ENCODE measurements around the gene LILRB3.
"Not testable (repeated sequence)": the region's sequence is repeated elsewhere in the genome, so short reads cannot be mapped to it uniquely, and the experiment has no call there.

Gene LILRB3

DNA sequence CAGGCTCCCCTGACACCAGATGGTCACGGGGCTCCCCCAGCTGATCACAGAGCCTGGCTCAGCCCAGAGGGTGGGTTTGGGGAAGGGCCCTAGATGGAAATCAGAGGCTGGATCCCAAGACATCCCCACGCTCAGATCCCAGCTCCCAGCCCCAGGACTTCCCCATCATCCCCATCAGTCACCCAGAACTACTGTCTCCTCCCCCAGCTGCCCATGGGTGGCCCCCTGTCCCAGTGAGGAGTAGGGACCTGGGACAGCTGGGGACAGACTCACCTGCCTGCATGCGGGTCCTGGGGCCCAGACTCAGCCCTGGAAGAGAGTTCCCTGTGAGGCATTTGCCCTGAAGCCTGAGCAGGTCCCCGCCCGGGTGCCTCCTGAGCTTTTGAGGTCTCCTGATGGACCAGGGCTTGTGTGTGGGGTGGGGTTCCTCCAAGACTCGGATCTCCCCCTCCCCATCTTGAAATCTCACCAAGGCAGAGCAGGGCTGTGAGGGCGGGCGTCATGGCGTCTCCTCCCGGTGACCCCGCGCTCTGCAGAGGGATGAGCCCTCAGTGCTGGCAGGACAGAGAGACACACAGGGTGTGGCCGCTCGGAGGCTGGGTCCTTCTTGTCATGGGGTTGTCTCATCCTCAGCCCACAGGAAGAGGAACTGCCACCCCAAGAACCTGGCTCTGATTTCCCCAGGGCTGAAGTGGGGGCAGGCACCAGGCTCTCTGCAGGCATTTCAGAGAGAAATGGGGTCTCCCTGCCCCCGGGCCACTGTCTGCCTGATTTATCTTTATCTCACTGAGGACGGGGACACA, at the start of gene LILRB3:
LILRB3 (minus strand) TSS at position 534 of the 803 bp plus-strand sequence; CDS start at position 503, 31 bp downstream.
- in situ Hi-C loops (cut with MboI; ENCODE audit: low sequenced_read_pairs) = not testable (repeated sequence)

DNA sequence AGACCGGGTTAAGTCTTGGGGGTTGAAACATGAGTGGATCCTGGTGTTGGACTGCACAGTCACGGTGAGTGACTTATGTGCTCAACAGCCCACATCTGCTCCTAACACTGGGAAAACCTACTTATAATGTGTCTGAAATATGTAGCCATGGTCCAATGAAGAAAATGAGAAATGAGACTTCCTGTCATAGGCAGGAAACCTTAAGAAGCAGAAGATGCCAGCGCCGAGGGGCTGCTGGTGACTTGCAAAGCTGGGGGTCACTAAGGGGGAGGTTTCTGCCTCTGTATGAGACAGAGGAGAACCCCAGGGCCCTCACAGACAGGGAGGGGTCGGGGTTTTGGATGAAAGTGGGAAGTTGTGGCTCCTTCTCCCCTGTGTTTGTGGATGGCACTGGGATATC, 49.4 kb upstream of the LILRB3 start:
- in situ Hi-C loops (cut with MboI; ENCODE audit: low sequenced_read_pairs) = not testable (repeated sequence)

DNA sequence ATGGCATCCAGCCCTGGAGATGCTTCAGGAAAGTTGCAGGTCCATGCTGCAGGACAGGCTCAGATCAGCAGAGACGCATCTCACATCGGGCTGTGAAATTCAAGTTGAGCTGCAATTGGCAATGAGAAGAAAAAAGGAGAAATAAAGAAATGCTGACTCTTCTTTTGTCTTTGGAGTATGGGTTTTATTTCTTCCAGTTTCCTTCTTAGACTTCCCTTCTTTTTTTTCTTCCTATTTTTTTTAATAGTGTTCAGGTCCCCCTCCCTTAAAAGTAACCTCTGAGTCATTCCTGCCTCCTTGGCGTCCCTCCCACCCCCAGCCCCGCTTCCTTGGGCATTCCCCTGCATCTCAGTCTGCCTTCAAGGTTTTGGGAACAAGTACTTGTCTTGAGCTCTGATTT, 48.8 kb upstream of the LILRB3 start:
- in situ Hi-C loops (cut with MboI; ENCODE audit: low sequenced_read_pairs) = not testable (repeated sequence)

DNA sequence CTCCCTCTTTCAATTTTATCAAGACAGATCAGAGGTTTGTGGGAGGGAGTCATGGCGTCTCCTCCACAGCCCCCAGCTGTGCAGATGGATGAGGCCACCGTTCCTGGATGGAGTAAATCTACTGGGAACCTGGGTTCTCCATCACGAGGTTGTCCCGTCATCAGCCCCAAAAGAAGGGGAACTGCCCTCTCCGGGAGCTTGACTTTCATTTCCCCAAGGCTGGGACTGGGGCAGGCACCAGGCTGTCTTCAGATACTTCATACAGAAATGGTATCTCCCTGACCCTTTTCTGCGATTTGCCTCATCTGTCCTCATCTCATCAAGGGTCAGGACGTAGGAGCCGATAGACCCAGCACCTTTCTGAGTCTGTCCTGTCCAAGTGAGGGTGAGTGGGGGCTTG, 48.3 kb upstream of the LILRB3 start:
- in situ Hi-C loops (cut with MboI; ENCODE audit: low sequenced_read_pairs) = no loop called here

DNA sequence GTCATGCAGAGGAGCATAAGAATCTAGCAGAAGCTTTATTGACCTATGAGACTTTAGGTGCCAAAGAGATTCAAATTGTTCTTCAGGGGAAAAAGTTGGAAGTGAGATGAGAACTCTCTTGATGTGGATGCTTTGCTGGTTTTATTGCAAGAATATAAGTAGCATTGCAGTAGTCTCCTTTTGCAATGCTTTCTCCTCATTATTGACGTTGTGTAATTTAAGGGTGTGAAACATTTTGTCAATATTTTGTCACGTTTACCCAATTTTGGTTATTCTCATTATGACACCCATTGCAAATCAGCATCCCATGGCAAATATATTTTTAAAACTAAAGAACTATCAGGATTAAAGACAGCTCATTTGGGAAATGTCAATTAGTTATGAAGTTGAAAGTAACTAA, 46.1 kb upstream of the LILRB3 start:
- in situ Hi-C loops (cut with MboI; ENCODE audit: low sequenced_read_pairs) = no loop called here

DNA sequence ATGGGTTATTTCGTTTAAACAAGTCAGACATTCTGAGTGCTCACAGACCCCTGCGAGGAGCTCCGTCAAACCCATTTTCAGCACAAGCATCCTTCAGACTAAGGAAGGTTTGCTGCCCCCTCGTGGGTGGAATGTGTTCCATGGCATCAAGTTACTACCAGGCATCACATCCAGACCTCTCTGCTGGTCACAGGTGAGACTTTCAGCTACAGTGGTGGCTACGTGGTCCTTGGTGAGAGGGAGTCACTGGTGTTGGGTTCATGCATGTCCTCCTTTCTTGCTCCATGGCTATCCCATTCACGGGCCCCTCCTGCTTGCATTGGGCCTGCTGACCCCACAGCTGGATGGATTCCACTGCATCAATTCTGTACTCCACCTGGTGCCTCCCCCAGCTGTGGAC, 43.3 kb upstream of the LILRB3 start:
- in situ Hi-C loops (cut with MboI; ENCODE audit: low sequenced_read_pairs) = no loop called here

DNA sequence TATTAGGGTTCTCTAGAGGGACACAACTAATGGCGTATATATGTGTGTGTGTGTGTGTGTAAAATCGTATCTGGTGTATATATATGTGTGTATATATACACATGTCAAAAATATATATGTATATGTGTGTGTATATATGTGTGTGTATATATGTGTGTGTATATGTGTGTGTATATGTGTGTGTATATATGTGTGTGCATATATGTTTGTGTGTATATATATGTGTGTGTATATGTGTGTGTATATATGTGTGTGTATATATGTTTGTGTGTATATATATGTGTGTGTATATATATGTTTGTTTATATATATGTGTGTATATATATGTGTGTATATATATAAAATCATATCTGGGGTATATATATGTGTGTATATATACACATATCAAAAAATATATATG, 39.7 kb upstream of the LILRB3 start:
- in situ Hi-C loops (cut with MboI; ENCODE audit: low sequenced_read_pairs) = no loop called here

DNA sequence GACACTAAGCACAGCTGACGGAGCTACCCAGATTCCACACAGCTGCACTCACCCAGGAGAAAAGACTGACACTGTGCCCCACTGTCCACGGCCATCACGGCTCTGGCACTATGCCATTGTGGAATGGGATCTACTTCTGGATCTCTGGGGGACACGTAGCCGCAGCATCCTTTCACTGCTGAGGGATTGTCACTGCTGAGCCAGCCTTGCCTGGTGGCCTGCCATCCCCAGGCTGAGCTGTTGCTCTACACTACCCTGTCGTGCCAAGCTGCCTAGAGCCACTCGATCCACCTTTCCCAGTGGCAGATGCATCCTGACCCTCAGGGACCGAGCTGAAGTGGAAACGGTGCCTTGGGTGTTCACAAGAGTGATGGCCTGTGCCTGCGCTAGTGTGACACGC, 39.3 kb upstream of the LILRB3 start:
- in situ Hi-C loops (cut with MboI; ENCODE audit: low sequenced_read_pairs) = no loop called here

DNA sequence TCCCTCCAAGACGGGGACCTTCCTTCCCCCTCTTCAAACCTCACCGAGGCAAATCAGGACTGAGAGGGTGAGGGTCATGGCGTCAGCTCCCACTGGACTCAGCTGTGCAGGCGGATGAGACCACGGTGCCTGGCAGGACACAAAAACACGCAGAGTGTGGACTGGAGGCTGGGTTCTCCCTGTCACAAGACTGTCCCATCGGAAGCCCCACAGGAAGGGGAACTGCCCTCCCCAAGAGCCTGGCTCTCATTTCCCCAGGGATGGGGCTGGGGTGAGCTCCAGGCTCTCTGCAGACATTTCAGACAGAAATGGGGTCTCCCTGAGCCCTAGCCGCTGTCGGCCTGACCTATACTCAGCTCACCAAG, 34.3 kb upstream of the LILRB3 start, which contains the start of gene LILRB5:
LILRB5 (minus strand) TSS at position 158 of the 365 bp plus-strand sequence; CDS start at position 78, 80 bp downstream.
- in situ Hi-C loops (cut with MboI; ENCODE audit: low sequenced_read_pairs) = no loop called here

DNA sequence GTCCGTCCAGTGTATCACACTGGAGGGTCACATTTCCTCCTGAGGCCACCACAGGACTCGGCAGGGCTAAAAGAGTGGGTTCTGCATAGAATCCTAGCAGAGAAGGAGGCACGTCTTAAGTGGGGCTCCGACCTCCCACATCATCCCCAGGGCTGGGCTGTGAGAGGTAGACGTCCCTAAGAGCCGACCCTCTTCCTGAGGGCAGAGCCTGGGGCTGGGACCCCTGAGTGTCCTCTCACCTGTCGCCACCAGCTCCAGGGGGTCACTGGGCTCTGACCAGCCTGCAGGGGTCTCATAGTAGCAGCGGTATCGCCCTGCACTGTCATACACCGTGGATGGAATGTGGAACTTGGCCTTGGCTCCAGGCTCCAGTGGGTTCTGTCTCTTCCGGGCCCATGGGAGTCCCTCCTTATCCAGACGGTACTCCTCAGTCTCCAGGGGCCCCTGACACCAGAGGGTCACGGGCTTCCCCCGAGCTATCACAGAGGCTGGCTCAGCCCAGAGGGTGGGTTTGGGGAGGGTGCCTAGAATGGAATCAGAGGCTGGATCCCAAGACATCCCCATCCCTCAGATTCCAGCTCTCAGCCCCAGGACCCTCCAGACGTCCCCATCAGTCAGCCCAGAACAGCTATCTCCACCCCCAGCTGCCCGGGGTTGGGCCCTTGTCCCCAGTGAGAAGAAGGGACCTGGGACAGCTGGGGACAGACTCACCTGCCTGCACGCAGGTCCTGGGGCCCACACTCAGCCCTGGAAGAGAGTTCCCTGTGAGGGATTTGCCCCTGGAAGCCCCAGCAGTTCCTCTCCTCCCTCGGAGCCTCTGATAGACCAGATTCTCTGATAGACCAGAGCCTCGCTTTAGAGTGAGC, 33.7 kb upstream of the LILRB3 start:
- in situ Hi-C loops (cut with MboI; ENCODE audit: low sequenced_read_pairs) = no loop called here

DNA sequence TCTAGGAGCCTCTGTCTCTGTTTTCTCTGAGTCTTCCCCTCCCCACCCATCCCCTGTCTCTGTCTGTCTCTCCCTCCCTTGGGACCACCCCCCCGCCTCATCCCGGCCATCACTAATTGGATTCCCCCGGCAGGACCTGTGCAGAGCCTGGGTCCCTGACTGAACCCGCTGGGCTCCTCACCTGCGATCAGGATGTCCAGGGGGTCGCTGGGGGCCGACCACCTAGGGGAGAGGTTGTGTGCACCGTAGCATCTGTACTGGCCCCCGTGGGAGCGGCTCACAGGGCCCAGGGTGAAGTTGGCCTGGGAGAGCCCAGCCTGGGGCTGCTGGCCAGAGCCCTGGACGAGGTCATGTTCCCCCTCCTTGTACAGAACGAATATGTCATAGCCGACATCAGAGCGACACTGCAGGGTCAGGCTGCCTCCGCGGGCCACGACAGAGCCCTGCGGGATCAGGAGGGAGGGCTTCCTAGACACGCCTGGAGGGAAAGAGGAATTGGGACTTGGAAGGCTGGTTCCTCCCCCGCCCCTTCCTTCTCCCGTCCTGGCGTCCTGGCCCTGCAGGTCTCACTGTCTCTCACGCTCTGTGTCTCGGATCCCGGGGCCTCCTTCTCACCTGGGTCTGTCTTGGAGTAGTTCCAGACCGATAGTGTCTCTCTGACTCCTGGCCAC, 32.4 kb upstream of the LILRB3 start:
- in situ Hi-C loops (cut with MboI; ENCODE audit: low sequenced_read_pairs) = no loop called here

DNA sequence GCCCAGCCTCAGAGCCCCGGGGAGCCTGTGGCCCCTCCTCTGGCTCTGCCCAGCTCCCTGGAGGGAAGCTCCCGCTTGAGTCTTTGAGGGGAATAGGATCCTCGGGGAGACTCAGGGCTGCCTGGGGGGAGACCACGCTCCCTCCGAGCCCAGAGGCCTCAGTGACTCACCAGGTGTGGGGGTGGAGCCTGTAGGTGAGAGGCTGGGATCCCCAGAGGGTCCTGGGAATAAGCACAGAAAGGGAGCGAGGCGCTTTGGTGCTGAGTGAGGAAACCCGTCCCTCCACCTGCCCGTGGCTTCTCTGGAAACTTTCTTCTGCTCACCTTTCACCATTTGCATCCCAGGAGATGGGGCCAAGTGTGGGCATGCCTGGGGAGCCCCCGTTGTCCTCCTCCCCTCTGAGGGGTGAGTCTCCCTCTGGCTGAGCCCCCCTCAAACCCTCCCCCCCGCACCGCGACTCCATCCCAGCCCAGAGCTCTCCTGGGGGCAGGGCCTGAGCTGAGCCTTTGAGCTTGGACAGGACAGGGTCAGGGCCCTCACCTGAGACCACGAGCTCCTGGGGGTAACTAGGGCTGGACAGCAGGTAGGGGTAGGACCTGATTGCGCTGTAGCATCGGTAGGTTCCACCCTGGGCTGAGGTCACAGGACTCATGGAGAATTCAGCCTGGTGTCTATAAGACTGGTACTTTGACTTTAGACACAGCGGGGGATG, 31.5 kb upstream of the LILRB3 start:
- in situ Hi-C loops (cut with MboI; ENCODE audit: low sequenced_read_pairs) = no loop called here

DNA sequence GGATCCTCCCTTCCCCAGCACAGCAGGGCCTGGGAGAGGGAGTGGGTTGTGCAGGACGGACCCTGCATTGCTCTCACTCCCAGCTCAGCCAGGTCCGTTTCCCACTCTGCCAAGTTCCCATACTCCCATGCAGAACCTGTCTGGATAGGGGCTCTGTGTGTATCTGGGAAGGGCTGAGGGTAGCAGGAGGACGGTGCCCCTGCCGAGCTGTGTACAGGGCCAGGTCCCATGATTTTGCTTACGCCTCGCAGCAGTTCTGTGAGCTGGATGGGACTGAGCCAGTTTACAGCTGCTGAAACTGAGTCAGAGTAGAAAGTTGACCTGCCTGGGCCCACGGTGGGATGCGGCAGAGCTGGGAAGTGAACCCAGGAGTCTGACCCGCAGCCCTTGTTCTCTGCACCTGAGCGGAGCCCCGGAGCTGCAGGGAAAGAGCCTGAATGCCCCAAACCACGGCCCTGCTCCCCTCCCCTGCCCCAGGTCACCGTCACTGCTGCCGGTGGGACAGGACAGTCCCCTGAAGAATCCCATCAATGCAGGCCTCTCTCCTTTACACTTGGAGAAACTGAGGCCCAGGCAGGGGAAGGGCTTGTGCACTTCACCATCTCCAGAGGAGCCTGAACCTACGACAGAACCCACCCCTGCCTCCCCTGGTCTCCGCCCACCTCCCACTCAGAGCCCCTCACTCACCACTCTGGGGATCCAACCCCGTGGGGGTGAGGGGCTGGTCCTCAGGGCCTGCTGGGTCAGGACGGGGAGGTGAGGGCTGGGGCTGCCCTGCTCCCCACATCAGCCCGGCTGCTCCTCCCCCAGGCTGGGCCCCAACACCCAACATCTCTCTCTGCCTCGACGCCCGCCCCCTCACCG, 30.8 kb upstream of the LILRB3 start:
- in situ Hi-C loops (cut with MboI; ENCODE audit: low sequenced_read_pairs) = no loop called here

DNA sequence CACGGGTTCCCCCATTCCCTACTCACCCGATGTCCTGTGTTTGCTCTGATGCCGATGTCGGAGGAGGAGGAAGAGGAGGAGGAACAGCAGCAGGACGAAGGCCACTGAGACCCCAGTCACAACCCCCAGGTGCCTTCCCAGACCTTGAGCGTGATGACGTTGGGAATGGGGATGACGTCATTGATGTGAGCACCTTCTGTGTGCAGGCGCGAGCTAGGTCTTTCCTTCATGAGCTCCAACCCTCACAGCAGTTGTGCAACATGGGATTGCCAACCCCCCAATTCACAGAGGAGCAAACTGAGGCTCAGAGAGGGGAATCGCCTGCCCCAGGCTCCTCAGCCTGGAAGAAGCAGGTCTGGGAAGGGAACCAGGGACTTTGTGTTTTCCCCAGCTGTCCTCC, 30.0 kb upstream of the LILRB3 start:
- in situ Hi-C loops (cut with MboI; ENCODE audit: low sequenced_read_pairs) = no loop called here

DNA sequence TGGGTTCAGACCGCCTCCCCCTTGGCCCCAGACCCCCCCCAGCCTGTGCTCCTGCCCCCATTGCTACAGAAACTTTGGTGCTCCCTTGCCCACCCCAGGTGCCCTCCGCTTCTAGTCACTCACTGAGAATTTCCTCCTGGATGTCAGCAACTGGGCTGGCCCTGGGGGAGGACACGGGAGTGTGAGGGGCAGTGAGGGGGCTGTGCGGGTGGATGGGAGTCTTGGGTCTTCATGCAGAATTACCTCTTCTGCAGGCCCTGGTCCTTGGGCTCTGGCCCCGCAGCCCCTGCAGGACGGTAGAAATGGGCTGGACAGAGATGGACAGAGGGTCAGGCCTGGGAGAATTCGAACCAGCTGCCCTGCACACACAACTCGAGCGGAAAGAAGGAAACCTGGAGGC, 29.4 kb upstream of the LILRB3 start:
- in situ Hi-C loops (cut with MboI; ENCODE audit: low sequenced_read_pairs) = no loop called here

DNA sequence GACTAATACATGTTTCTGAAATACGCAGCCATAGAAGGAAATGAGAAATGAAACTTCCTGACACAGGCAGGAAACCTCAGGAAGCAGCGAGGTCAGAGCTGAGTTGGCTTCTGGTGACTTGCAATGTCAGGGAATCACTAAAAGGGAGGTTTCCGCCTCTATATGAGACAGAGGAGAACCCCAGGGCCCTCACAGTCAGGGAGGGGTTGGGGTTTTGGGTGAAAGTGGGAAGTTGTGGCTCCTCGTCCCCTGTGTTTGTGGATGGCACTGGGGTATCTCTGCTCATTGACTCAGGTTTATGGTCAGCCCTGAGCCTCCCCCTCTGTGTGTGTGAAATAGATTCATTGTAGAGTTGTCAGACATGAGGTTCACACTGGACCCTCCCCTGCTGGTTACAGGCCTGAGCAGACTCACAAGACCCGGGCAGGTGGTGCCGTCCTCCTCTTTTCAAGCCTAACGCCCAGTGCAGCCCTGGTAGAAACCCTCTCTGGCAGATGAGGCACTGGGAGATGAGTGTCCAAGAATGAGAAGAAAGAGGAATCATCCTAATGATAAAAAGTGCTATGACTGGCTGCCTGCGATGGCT, 25.3 kb upstream of the LILRB3 start:
- in situ Hi-C loops (cut with MboI; ENCODE audit: low sequenced_read_pairs) = no loop called here

DNA sequence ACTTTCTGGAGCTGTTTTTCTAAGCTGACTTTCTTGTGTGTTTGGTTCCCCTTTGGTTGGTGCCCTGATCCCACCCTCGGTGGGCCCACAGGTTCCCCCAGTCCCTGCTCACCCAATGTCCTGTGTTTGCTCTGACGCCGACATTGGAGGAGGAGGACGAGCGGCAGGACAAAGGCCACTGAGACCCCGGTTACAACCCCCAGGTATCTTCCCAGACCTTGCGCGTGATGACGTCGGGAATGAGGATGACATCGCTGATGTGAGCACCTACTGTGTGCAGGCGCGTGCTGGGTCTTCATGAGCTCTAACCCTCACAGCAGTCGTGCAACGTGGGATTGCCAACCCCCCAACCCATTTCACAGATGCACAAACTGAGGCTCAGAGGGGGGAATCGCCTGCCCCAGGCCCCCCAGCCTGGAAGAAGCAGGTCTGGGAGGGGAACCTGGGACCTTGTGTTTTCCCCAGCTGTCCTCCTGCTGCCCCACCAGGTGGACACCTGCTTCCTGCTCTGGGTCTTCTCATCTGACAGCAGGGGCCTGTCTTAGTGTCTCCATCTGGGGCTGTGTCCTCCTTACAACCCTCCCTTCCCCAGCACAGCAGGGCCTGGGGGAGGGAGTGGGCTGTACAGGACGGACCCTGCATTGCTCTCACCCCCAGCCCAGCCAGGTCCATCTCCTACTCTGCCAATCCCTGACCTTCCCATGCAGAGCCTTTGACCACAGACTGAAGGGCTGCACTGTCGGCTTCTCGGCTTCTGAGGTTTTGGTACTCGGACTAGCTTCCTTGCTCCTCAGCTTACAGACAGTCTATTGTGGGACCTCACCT, 24.5 kb upstream of the LILRB3 start:
- in situ Hi-C loops (cut with MboI; ENCODE audit: low sequenced_read_pairs) = no loop called here

DNA sequence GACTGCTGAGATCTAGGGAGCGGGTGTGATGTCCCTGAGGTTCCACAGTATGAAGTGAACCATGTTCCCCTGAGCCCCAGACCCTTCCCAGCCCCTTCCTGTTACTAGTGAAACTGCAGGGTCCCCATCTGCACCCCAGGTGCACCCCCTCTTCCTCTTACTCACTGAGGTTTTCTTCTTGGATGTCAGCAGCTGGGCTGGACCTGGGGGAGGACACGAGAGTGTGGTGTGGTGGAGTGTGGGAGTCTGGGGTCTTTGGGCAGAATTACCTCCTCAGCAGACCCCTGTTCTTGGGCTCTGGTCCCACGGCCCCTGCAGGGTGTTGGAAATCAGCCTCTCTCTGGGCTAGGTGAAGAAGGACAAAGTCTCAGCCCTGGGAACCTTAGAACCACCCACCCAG, 23.1 kb upstream of the LILRB3 start:
- in situ Hi-C loops (cut with MboI; ENCODE audit: low sequenced_read_pairs) = no loop called here

DNA sequence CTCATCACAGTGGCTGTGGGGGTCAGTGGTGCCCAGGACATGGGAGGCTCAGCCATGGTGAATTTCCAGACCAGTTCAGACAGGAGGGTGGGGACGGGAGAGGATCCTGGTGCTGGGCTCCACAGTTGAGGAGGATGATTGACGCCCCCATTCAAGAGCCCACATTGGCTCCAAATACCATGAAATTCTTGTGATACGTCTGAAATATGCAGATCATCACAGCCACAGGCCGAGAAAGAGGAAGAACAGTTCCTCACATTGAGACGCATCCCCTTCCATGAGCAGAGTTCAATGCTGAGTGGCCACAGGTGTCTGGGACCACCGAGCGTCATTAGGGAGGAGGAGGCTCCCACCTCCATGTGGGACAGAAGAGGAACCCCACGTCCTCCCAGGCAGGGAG, 21.0 kb upstream of the LILRB3 start:
- in situ Hi-C loops (cut with MboI; ENCODE audit: low sequenced_read_pairs) = not testable (repeated sequence)
